HEK293T (cell line): ENCODE measurements around the gene ESYT3.

Experiments used
- ARNT ChIP-seq: fragments of 450-650 bp; IDR thresholded peaks from 2 replicates; pipeline ENCODE4 v1.6.1; 2017; ENCODE audit warnings: mild to moderate bottlenecking
- ELF4 ChIP-seq: fragments of 450-650 bp; IDR thresholded peaks from 2 replicates; pipeline ENCODE4 v1.6.1; 2017; ENCODE audit warnings: antibody characterized with exemption
- FOXK2 ChIP-seq: fragments of 450-650 bp; IDR thresholded peaks from 2 replicates; pipeline ENCODE4 v1.6.1; 2016; ENCODE audit warnings: mild to moderate bottlenecking
- FOXM1 ChIP-seq: fragments of 450-650 bp; IDR thresholded peaks from 2 replicates; pipeline ENCODE4 v1.6.1; 2017; ENCODE audit warnings: mild to moderate bottlenecking, borderline replicate concordance
- HDGF ChIP-seq: fragments of 450-650 bp; IDR thresholded peaks from 2 replicates; pipeline ENCODE4 v1.6.1; 2017; ENCODE audit warnings: antibody characterized with exemption, borderline replicate concordance
- NFRKB ChIP-seq: fragments of 450-650 bp; IDR thresholded peaks from 2 replicates; pipeline ENCODE4 v1.6.1; 2016; ENCODE audit warnings: mild to moderate bottlenecking, moderate library complexity
- SP1 ChIP-seq: fragments of 450-650 bp; IDR thresholded peaks from 2 replicates; pipeline ENCODE4 v1.6.1; 2017
- TARDBP ChIP-seq: fragments of 450-650 bp; IDR thresholded peaks from 2 replicates; pipeline ENCODE4 v1.6.1; 2016

DNA sequence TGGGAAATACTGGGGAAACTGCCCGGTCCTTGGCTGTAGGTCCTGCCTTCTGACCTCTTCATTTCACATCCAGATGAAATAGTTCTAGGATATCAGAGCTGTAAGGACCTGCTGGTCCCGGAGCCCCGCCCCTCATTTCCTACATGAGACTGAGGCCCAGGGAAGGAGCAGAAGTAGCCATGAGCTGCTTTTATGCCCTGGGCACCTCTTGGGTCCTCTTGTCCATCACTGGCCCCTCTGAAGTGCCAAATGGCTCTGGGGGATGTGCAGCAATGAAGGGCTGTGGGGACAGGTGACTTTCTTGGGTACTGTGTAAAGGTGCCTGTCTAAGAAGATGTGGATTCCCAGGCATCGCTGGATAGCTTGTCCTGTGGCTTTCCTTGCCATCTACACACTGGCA lies 40.3 kb upstream of the ESYT3 start:
- no peak for TF ChIP-seq NFRKB
- no peak for TF ChIP-seq ARNT
- TF ChIP-seq FOXM1 = no peak
- no peak for TF ChIP-seq ELF4
- TF ChIP-seq SP1 = no peak
- TF ChIP-seq HDGF = no peak
- TF ChIP-seq FOXK2 = no peak
- no peak for TF ChIP-seq TARDBP
